OCI-LY7 (cell line): Measurements from ENCODE around the gene GCNT2. TPM values are rescaled to one million over a fixed set of nuclear protein-coding genes. Genes with fewer than 3 reads are reported as not detected.
"Not testable (repeated sequence)": the region's sequence is repeated elsewhere in the genome, so short reads cannot be mapped to it uniquely, and the experiment has no call there.

Experiments used
- BruUV-seq: library from RNA; stranded (reverse); fragments of 400-500 nt; replicated peaks from 2 replicates; lab custom pipeline; 2021; lab: Mats Ljungman, UMichigan
- CTCF ChIA-PET: fragments of 300-600 bp; sonication (Branson Sonifier 250); formaldehyde crosslinking; loops from one replicate; lab custom pipeline; 2022; ENCODE audit warnings: antibody characterized with exemption; ENCODE audit not compliant: unreplicated experiment; lab: Charles Lee
- POLR2A ChIA-PET: fragments of 300-600 bp; sonication (Branson Sonifier 250); formaldehyde crosslinking; loops from one replicate; lab custom pipeline; 2022; ENCODE audit warnings: antibody characterized with exemption; lab: Charles Lee
- DNase-seq: peaks from one replicate; pipeline ENCODE4 v3.0.0-alpha.2; 2015; ENCODE audit warnings: low spot score
- H2AFZ ChIP-seq: fragments of 200-600 bp; sonication (generic), shearing (Covaris generic); 2 replicates; pipeline ENCODE4 v1.6.1; 2014; ENCODE audit warnings: mild to moderate bottlenecking, antibody characterized with exemption, low read length, moderate library complexity
- H3K27ac ChIP-seq: fragments of 200-600 bp; sonication (generic); 2 replicates; pipeline ENCODE4 v1.5.1; 2014; ENCODE audit warnings: mixed run types, low read depth, mild to moderate bottlenecking, moderate library complexity, low read length, inconsistent platforms; ENCODE audit not compliant: poor library complexity, severe bottlenecking
- H3K36me3 ChIP-seq: fragments of 200-600 bp; sonication (generic); 2 replicates; pipeline ENCODE4 v1.6.1; 2014; ENCODE audit warnings: mild to moderate bottlenecking, antibody characterized with exemption, low read length, moderate library complexity, mixed read lengths; ENCODE audit not compliant: insufficient read depth
- H3K4me1 ChIP-seq: fragments of 200-600 bp; sonication (generic); 2 replicates; pipeline ENCODE4 v1.5.1; 2014; ENCODE audit warnings: mild to moderate bottlenecking, low read length; ENCODE audit not compliant: insufficient read depth, poor library complexity, severe bottlenecking
- H3K4me2 ChIP-seq: fragments of 200-600 bp; sonication (generic); 2 replicates; pipeline ENCODE4 v1.6.1; 2014; ENCODE audit warnings: mild to moderate bottlenecking, low read length
- H3K4me3 ChIP-seq: fragments of 200-600 bp; sonication (generic); 2 replicates; pipeline ENCODE4 v1.5.1; 2014; ENCODE audit warnings: mild to moderate bottlenecking, low read depth, low read length; ENCODE audit not compliant: poor library complexity, severe bottlenecking
- H3K79me2 ChIP-seq: fragments of 200-600 bp; sonication (generic); 2 replicates; pipeline ENCODE4 v1.6.1; 2016; ENCODE audit warnings: low read depth, mild to moderate bottlenecking, low read length, moderate library complexity, mixed read lengths; ENCODE audit not compliant: insufficient read depth
- H3K9me2 ChIP-seq: fragments of 200-600 bp; sonication (generic); 2 replicates; pipeline ENCODE4 v1.6.1; 2016; ENCODE audit warnings: mild to moderate bottlenecking, low read length, mixed read lengths; ENCODE audit not compliant: insufficient read depth
- H3K9me3 ChIP-seq: fragments of 200-600 bp; sonication (generic); 2 replicates; pipeline ENCODE4 v1.6.1; 2014; ENCODE audit warnings: mild to moderate bottlenecking, mixed run types, low read length, mixed read lengths
- H4K20me1 ChIP-seq: fragments of 200-600 bp; sonication (generic); 2 replicates; pipeline ENCODE4 v1.6.1; 2014; ENCODE audit warnings: mild to moderate bottlenecking, antibody characterized with exemption, low read length, moderate library complexity, mixed read lengths; ENCODE audit not compliant: insufficient read depth
- EZH2phosphoT487 ChIP-seq: fragments of 200-600 bp; sonication (generic); IDR thresholded peaks from 2 replicates; pipeline ENCODE4 v1.6.1; 2018; ENCODE audit warnings: low read depth, borderline replicate concordance, mild to moderate bottlenecking, mixed run types, antibody characterized with exemption, low read length, moderate library complexity, mixed read lengths
- intact Hi-C: fragments of 100-400 bp; cut with micrococcal nuclease; formaldehyde crosslinking; loops from one replicate; pipeline ENCODE4 v1.10.0; 2022; ENCODE audit not compliant: unreplicated experiment
- total RNA-seq, 2 experiments: library from RNA; depleted of rRNA in 1 of 2; stranded (reverse); fragments of >200 nt in 1 of 2; shearing (Covaris generic) in 1 of 2; gene quantifications; 2 replicates each; pipeline ENCODE4 v1.2.3, GENCODE V29; 2014 to 2022
- TF ChIP-seq, protein P1 (sequence below): fragments of 200-600 bp; sonication (generic); conservative IDR thresholded peaks from 2 replicates; pipeline ENCODE4 v1.5.1; 2014; ENCODE audit warnings: mild to moderate bottlenecking, antibody characterized with exemption, low read length, moderate library complexity, mixed read lengths

GCNT2 gene
- total RNA-seq, 2 experiments from 2014 or later, result 17.4 to 25.2 TPM

- H3K79me2 ChIP-seq, result no peaks in the 10 kb centered on the region; the same call in 1 of the 2 replicates
- H3K36me3 ChIP-seq, result no peaks in the 10 kb centered on the region
- no peak overlapping the region for H3K27ac ChIP-seq
- TF ChIP-seq EZH2phosphoT487, result no peak
- TF ChIP-seq, protein P1, sequence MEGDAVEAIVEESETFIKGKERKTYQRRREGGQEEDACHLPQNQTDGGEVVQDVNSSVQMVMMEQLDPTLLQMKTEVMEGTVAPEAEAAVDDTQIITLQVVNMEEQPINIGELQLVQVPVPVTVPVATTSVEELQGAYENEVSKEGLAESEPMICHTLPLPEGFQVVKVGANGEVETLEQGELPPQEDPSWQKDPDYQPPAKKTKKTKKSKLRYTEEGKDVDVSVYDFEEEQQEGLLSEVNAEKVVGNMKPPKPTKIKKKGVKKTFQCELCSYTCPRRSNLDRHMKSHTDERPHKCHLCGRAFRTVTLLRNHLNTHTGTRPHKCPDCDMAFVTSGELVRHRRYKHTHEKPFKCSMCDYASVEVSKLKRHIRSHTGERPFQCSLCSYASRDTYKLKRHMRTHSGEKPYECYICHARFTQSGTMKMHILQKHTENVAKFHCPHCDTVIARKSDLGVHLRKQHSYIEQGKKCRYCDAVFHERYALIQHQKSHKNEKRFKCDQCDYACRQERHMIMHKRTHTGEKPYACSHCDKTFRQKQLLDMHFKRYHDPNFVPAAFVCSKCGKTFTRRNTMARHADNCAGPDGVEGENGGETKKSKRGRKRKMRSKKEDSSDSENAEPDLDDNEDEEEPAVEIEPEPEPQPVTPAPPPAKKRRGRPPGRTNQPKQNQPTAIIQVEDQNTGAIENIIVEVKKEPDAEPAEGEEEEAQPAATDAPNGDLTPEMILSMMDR, result no peak
- H4K20me1 ChIP-seq, result no peaks in the 10 kb centered on the region
- no peak overlapping the region for H3K4me3 ChIP-seq
- intact Hi-C loops, result no loop called here
- H3K9me3 ChIP-seq, result 0 out of 2 replicates have a peak, but pooled peaks cover 2% of the 10 kb centered on the region
- BruUV-seq, result no TSS peak
- CTCF ChIA-PET, result no interaction called here
- no peaks in the 10 kb centered on the region for H3K4me1 ChIP-seq
- POLR2A ChIA-PET, result no interaction called here
- DNase-seq, result no peak
- H2AFZ ChIP-seq, result no peak overlapping the region
- H3K4me2 ChIP-seq, result no peak overlapping the region
- no peaks in the 10 kb centered on the region for H3K9me2 ChIP-seq
These were observed 94.5 kb downstream of the GCNT2 start for GRCh38 chr6:10615675-10616074.

- H3K9me3 ChIP-seq, H4K20me1 ChIP-seq, H3K27ac ChIP-seq, BruUV-seq, intact Hi-C loops, H2AFZ ChIP-seq, H3K4me2 ChIP-seq, DNase-seq, H3K79me2 ChIP-seq, H3K36me3 ChIP-seq, CTCF ChIA-PET, H3K4me3 ChIP-seq, H3K9me2 ChIP-seq, H3K4me1 ChIP-seq: not testable (repeated sequence)
- POLR2A ChIA-PET, result interaction anchor here (0.6 kb wide), 1 partner anchor 96 kb away, joined by 3 read pairs; no protein-coding TSS in a partner anchor
These were observed 95.1 kb downstream of the GCNT2 start for GRCh38 chr6:10616266-10616665.

DNA sequence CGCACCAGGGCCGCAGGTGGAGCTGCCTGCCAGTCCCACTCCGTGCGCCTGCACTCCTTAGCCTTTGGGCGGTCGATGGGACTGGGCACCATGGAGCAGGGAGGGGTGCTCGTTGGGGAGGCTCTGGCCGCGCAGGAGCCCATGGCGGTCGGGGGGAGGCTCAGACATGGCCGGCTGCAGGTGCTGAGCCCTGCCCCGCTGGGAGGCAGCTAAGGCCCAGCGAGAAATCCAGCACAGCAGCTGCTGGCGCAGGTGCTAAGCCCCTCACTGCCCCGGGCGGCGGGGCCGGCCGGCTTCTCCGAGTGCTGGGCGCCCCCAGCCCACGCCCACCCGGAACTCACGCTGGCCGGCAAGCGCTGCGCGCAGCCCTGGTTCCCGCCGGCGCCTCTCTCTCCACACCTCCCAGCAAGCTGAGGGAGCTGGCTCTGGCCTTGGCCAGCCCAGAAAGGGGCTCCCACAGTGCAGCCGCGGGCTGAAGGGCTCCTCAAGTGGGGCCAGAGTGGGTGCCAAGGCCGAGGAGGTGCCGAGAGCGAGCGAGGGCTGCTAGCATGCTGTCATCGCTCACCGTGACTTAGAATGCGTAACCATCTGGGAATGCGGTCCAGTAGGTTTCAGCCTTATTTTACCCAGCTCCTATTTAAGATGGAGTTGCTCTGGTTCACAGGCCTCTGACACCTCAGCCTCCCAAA is 96.0 kb downstream of the GCNT2 start:
- POLR2A ChIA-PET, result interaction anchor here (0.6 kb wide), 2 partner anchors 97 to 107 kb away, joined by 3 to 4 read pairs; no protein-coding TSS in a partner anchor
- Histone ChIP-seq H3K79me2 (no peaks in the 10 kb centered on the region; the same call in 1 of the 2 replicates), H3K27ac (no peak overlapping the region), H3K4me2 (no peak overlapping the region), H3K4me3 (no peak overlapping the region), H3K36me3 (peaks cover 11% of the 10 kb centered on the region), H3K9me3 (no peaks in the 10 kb centered on the region), H2AFZ (no peak overlapping the region), H3K4me1 (no peaks in the 10 kb centered on the region), H3K9me2 (no peaks in the 10 kb centered on the region), H4K20me1 (no peaks in the 10 kb centered on the region)
- no peak for DNase-seq
- TF ChIP-seq, protein P1, result no peak
- no peak for TF ChIP-seq EZH2phosphoT487
- CTCF ChIA-PET, result no interaction called here
- no TSS peak for BruUV-seq
- intact Hi-C loops, result no loop called here
